HepG2 (cell line): ENCODE measurements around the gene PRTN3. TPM values are rescaled to one million over a fixed set of nuclear protein-coding genes. Genes with fewer than 3 reads are reported as not detected.
A peak's percentile ranks its signal among the peaks of the same experiment; 100 is the strongest.

Experiments
- AHDC1 ChIP-seq: sonication (generic); formaldehyde crosslinking; IDR thresholded peaks from 2 replicates; pipeline ENCODE4 v1.5.1; 2020; ENCODE audit warnings: mild to moderate bottlenecking, missing genetic modification reagents, borderline replicate concordance
- ARNT ChIP-seq: fragments of 450-650 bp; IDR thresholded peaks from 2 replicates; pipeline ENCODE4 v1.6.1; 2017
- CC2D1A ChIP-seq: sonication (generic); formaldehyde crosslinking; IDR thresholded peaks from 2 replicates; pipeline ENCODE4 v1.8.1; 2023; ENCODE audit warnings: mild to moderate bottlenecking, missing genetic modification reagents
- ERF ChIP-seq: IDR thresholded peaks from 2 replicates; pipeline ENCODE4 v1.6.1; 2018; ENCODE audit warnings: missing biosample characterization, missing genetic modification reagents
- KDM5B ChIP-seq: sonication (generic); formaldehyde crosslinking; IDR thresholded peaks from 2 replicates; pipeline ENCODE4 v1.4.0; 2020; ENCODE audit warnings: missing genetic modification reagents, mild to moderate bottlenecking, borderline replicate concordance
- NR2F6 ChIP-seq, 2 experiments: IDR thresholded peaks; 2 replicates each; pipeline ENCODE4 v1.6.1; 2016; ENCODE audit warnings: antibody characterized with exemption in 1 of 2, mild to moderate bottlenecking in 1 of 2
- NRL ChIP-seq: sonication (generic); formaldehyde crosslinking; IDR thresholded peaks from 2 replicates; pipeline ENCODE4 v1.5.0; 2020; ENCODE audit warnings: missing genetic modification reagents, mild to moderate bottlenecking, moderate library complexity, borderline replicate concordance
- RBFOX2 ChIP-seq: fragments of 200-400 bp; formaldehyde crosslinking; IDR thresholded peaks from 2 replicates; pipeline ENCODE4 v1.6.1; 2017; ENCODE audit warnings: low read depth, mild to moderate bottlenecking, low read length
- SIX1 ChIP-seq: sonication (generic); formaldehyde crosslinking; IDR thresholded peaks from 2 replicates; pipeline ENCODE4 v1.4.0; 2020; ENCODE audit warnings: missing genetic modification reagents, borderline replicate concordance
- TBX3 ChIP-seq: fragments of 450-650 bp; IDR thresholded peaks from 2 replicates; pipeline ENCODE4 v1.6.1; 2017; ENCODE audit warnings: antibody characterized with exemption, mild to moderate bottlenecking, inconsistent platforms, borderline replicate concordance
- ZMYM2 ChIP-seq: sonication (generic); formaldehyde crosslinking; IDR thresholded peaks from 2 replicates; pipeline ENCODE4 v1.8.0; 2022; ENCODE audit warnings: mild to moderate bottlenecking, missing genetic modification reagents
- ZNF501 ChIP-seq: sonication (generic); formaldehyde crosslinking; IDR thresholded peaks from 2 replicates; pipeline ENCODE4 v1.5.1; 2020; ENCODE audit warnings: mild to moderate bottlenecking, moderate library complexity, missing genetic modification reagents
- ZNF639 ChIP-seq: conservative IDR thresholded peaks from 2 replicates; pipeline ENCODE4 v1.6.1; 2018; ENCODE audit warnings: missing genetic modification reagents
- ZNF7 ChIP-seq: IDR thresholded peaks from 2 replicates; pipeline ENCODE4 v1.6.1; 2016; ENCODE audit warnings: missing biosample characterization, missing genetic modification reagents
- ZNF788 ChIP-seq: sonication (generic); formaldehyde crosslinking; IDR thresholded peaks from 2 replicates; pipeline ENCODE4 v1.5.0; 2020; ENCODE audit warnings: mild to moderate bottlenecking, missing genetic modification reagents, borderline replicate concordance
- ZNF879 ChIP-seq: sonication (generic); formaldehyde crosslinking; IDR thresholded peaks from 2 replicates; pipeline ENCODE4 v1.8.1; 2023; ENCODE audit warnings: missing genetic modification reagents
- polyA plus RNA-seq, 8 experiments: library from polyadenylated mRNA; depleted of rRNA in 3 of 8; stranded (reverse) in 7 of 8; unstranded in 1 of 8; fragments of >200 nt; fragmentation: Illumina TruSeq in 4 of 8; extraction: Trizol in 4 of 8; gene quantifications; 2 replicates each; pipeline versions ENCODE4 v1.2.1 to v1.2.3, GENCODE V29; 2011 to 2016; ENCODE audit warnings: low read depth in 4 of 8, missing spikeins in 1 of 8, mixed read lengths in 1 of 8; ENCODE audit not compliant: insufficient read depth in 1 of 8
- total RNA-seq, 5 experiments: library from RNA; depleted of rRNA; stranded (reverse); fragments of >200 nt; fragmentation: Illumina TruSeq; extraction: Trizol; gene quantifications; 2 replicates each; pipeline ENCODE4 v1.2.3, GENCODE V29; 2016; ENCODE audit warnings: low read depth in 1 of 5
- TF ChIP-seq, protein P1 (sequence below), 2 experiments: fragments of 450-650 bp in 1 of 2; sonication (generic) in 1 of 2; formaldehyde crosslinking; IDR thresholded peaks; 2 replicates each; pipeline versions ENCODE4 v1.5.0 to v1.8.0; 2020 to 2022; ENCODE audit warnings: mild to moderate bottlenecking in 1 of 2, missing genetic modification reagents in 1 of 2
- TF ChIP-seq, protein P2 (sequence below): IDR thresholded peaks from 2 replicates; pipeline ENCODE4 v1.6.1; 2016

PRTN3 gene
- total and polyA plus RNA-seq, 2 of the 13 experiments (the other 11 are each of a cell fraction or from before 2014, with no cell fraction given) = not detected

GRCh38 chr19:858868-859843 lies 18.4 kb downstream of the PRTN3 start, which contains the start of gene CFD (continued):
- TF ChIP-seq AHDC1 (CRISPR knock-in tag) (no peak), TBX3 (no peak), SIX1 (CRISPR knock-in tag) (no peak), NRL (0 out of 2 replicates have a peak, but pooled peaks have one; percentile 42), CC2D1A (no peak), ZNF639 (CRISPR knock-in tag) (no peak), ZMYM2 (CRISPR knock-in tag) (peak; percentile 48; the same call in 1 of the 2 replicates), ZNF879 (CRISPR knock-in tag) (no peak), ZNF788 (CRISPR knock-in tag) (no peak), ZNF7 (no peak), ARNT (no peak), ERF (CRISPR knock-in tag) (no peak), RBFOX2 (no peak), ZNF501 (CRISPR knock-in tag) (0 out of 2 replicates have a peak, but pooled peaks have one; percentile 13), NR2F6 (IDR thresholded peaks at IDR 0.05) (0 out of 2 replicates have a peak, but pooled peaks have one; percentile 11), NR2F6 (CRISPR knock-in tag; IDR thresholded peaks at IDR 0.05) (0 out of 2 replicates have a peak, but pooled peaks have one; percentile 8), KDM5B (0 out of 2 replicates have a peak, but pooled peaks have one; percentile 16)
- TF ChIP-seq, protein P1, sequence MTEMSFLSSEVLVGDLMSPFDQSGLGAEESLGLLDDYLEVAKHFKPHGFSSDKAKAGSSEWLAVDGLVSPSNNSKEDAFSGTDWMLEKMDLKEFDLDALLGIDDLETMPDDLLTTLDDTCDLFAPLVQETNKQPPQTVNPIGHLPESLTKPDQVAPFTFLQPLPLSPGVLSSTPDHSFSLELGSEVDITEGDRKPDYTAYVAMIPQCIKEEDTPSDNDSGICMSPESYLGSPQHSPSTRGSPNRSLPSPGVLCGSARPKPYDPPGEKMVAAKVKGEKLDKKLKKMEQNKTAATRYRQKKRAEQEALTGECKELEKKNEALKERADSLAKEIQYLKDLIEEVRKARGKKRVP (CRISPR knock-in tag; IDR thresholded peaks at IDR 0.05) = no peak
- TF ChIP-seq, protein P2, sequence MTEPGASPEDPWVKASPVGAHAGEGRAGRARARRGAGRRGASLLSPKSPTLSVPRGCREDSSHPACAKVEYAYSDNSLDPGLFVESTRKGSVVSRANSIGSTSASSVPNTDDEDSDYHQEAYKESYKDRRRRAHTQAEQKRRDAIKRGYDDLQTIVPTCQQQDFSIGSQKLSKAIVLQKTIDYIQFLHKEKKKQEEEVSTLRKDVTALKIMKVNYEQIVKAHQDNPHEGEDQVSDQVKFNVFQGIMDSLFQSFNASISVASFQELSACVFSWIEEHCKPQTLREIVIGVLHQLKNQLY (CRISPR knock-in tag) = no peak
